PC-3 (cell line): ENCODE results near the gene FOXC2. TPM values are rescaled to one million over a fixed set of nuclear protein-coding genes. Genes with fewer than 3 reads are reported as not detected.

Experiments
- ATAC-seq: fragments of 200-7000 bp; cut with Tn5 transposase; 2 replicates; pipeline ENCODE4 v1.9.1; 2020; ENCODE audit warnings: mild to moderate bottlenecking, moderate library complexity
- BruUV-seq: library from RNA; stranded (reverse); fragments of 400-500 nt; replicated peaks from 2 replicates; lab custom pipeline; 2021; lab: Mats Ljungman, UMichigan
- CTCF ChIA-PET: fragments of 300-600 bp; sonication (Branson Sonifier 250); formaldehyde crosslinking; loops from one replicate; lab custom pipeline; 2022; ENCODE audit warnings: antibody characterized with exemption; lab: Charles Lee
- POLR2A ChIA-PET: fragments of 300-600 bp; sonication (Branson Sonifier 250); formaldehyde crosslinking; loops from one replicate; lab custom pipeline; 2022; ENCODE audit warnings: antibody characterized with exemption; ENCODE audit not compliant: unreplicated experiment; lab: Charles Lee
- DNase-seq: peaks from one replicate; pipeline ENCODE4 v3.0.0-alpha.2; 2015
- H2AFZ ChIP-seq: fragments of 300-600 bp; sonication (generic); 2 replicates; pipeline ENCODE4 v1.6.0; 2016; ENCODE audit warnings: antibody characterized with exemption, low read length
- H3F3A ChIP-seq: fragments of 300-600 bp; sonication (generic); one replicate; pipeline ENCODE4 v1.6.0; 2017; ENCODE audit warnings: antibody characterized with exemption, low read length, control low read depth, mild to moderate bottlenecking; ENCODE audit not compliant: unreplicated experiment
- H3K27ac ChIP-seq: fragments of 300-600 bp; sonication (generic); 2 replicates; pipeline ENCODE4 v1.5.1; 2016; ENCODE audit warnings: mild to moderate bottlenecking, low read length
- H3K27me3 ChIP-seq: fragments of 300-600 bp; sonication (generic); 2 replicates; pipeline ENCODE4 v1.6.1; 2016; ENCODE audit warnings: low read length, mixed read lengths
- H3K36me3 ChIP-seq: fragments of 300-600 bp; sonication (generic); 2 replicates; pipeline ENCODE4 v1.6.1; 2016; ENCODE audit warnings: low read depth, mixed run types, low read length, mixed read lengths
- H3K4me1 ChIP-seq: fragments of 300-600 bp; sonication (generic); 2 replicates; pipeline ENCODE4 v1.5.1; 2016; ENCODE audit warnings: low read length; ENCODE audit not compliant: insufficient read depth
- H3K4me2 ChIP-seq: fragments of 300-600 bp; sonication (generic); 2 replicates; pipeline ENCODE4 v1.6.0; 2016; ENCODE audit warnings: low read length
- H3K4me3 ChIP-seq: fragments of 300-600 bp; sonication (generic); 2 replicates; pipeline ENCODE4 v1.5.1; 2016; ENCODE audit warnings: mild to moderate bottlenecking, low read length, mixed read lengths
- H3K79me2 ChIP-seq: fragments of 300-600 bp; sonication (generic); 2 replicates; pipeline ENCODE4 v1.6.1; 2017; ENCODE audit warnings: low read length, mixed read lengths
- H3K9ac ChIP-seq: fragments of 300-600 bp; sonication (generic); 2 replicates; pipeline ENCODE4 v1.6.0; 2016; ENCODE audit warnings: mild to moderate bottlenecking, low read length
- H3K9me2 ChIP-seq: fragments of 300-600 bp; sonication (generic); replicated peaks from 2 replicates; pipeline ENCODE4 v1.6.1; 2016; ENCODE audit warnings: mixed run types, low read length, mixed read lengths
- H3K9me3 ChIP-seq: fragments of 300-600 bp; sonication (generic); 2 replicates; pipeline ENCODE4 v1.6.1; 2016; ENCODE audit warnings: low read length, mixed read lengths
- H4K20me1 ChIP-seq: fragments of 300-600 bp; sonication (generic); 2 replicates; pipeline ENCODE4 v1.6.1; 2016; ENCODE audit warnings: low read length, mixed read lengths
- CTCF ChIP-seq: fragments of 300-600 bp; sonication (generic); conservative IDR thresholded peaks from 2 replicates; pipeline ENCODE4 v1.5.1; 2017; ENCODE audit warnings: antibody characterized with exemption, low read depth, mild to moderate bottlenecking, low read length
- EZH2 ChIP-seq: fragments of 300-600 bp; sonication (generic); IDR thresholded peaks from one replicate; pipeline ENCODE4 v1.6.1; 2017; ENCODE audit warnings: antibody characterized with exemption, mild to moderate bottlenecking, low read length; ENCODE audit not compliant: unreplicated experiment
- EZH2phosphoT487 ChIP-seq: fragments of 300-600 bp; sonication (generic); IDR thresholded peaks from 2 replicates; pipeline ENCODE4 v1.6.1; 2018; ENCODE audit warnings: mild to moderate bottlenecking, antibody characterized with exemption, low read length, borderline replicate concordance
- intact Hi-C: fragments of 100-400 bp; cut with micrococcal nuclease; formaldehyde crosslinking; loops from 2 replicates; pipeline ENCODE4 v1.9.0; 2023
- total RNA-seq: library from RNA; depleted of rRNA; stranded (reverse); fragments of >200 nt; gene quantifications from 2 replicates; pipeline ENCODE4 v1.2.3, GENCODE V29; 2014

The FOXC2 gene
- total RNA-seq, 1 experiment from 2014 or later = not detected

- no TSS peak for BruUV-seq
Observed at GRCh38 chr16:86549076-86549892, 17.3 kb upstream of the FOXC2 start.

GRCh38 chr16:86549893-86550190 lies 16.8 kb upstream of the FOXC2 start:
- ChIA-PET CTCF (no interaction called here), POLR2A (no interaction called here)
- no peaks in the 10 kb centered on the region for H3K27me3 ChIP-seq
- no peak overlapping the region for H3K4me3 ChIP-seq
- H3K36me3 ChIP-seq = no peaks in the 10 kb centered on the region; the same call in 1 of the 2 replicates
- no peak overlapping the region for H2AFZ ChIP-seq
- no TSS peak for BruUV-seq
- H3K9me3 ChIP-seq = no peaks in the 10 kb centered on the region
- ATAC-seq (no peak), DNase-seq (no peak)
- TF ChIP-seq CTCF (no peak), EZH2phosphoT487 (no peak), EZH2 (no peak)
- no peaks in the 10 kb centered on the region for H3K4me1 ChIP-seq
- no peak overlapping the region for H3K4me2 ChIP-seq
- H4K20me1 ChIP-seq = no peaks in the 10 kb centered on the region
- no peaks in the 10 kb centered on the region for H3F3A ChIP-seq
- H3K9me2 ChIP-seq = no peaks in the 10 kb centered on the region
- H3K9ac ChIP-seq = no peak overlapping the region
- H3K27ac ChIP-seq = no peak overlapping the region
- intact Hi-C loops = no loop called here
- peaks cover 10% of the 10 kb centered on the region for H3K79me2 ChIP-seq

More at GRCh38 chr16:86549076-86549892, 17.3 kb upstream of the FOXC2 start:
- no peak for TF ChIP-seq CTCF
- no peak for TF ChIP-seq EZH2
- no peak for TF ChIP-seq EZH2phosphoT487
- ATAC-seq = no peak
- H3K4me3 ChIP-seq = no peak overlapping the region
- H3K27me3 ChIP-seq = no peaks in the 10 kb centered on the region
- no peaks in the 10 kb centered on the region for H3K9me2 ChIP-seq
- H3K9ac ChIP-seq = no peak overlapping the region
- H3F3A ChIP-seq = no peaks in the 10 kb centered on the region
- no peak overlapping the region for H3K27ac ChIP-seq
- ChIA-PET CTCF (no interaction called here), POLR2A (no interaction called here)
- peaks cover 4% of the 10 kb centered on the region for H3K79me2 ChIP-seq
- H4K20me1 ChIP-seq = no peaks in the 10 kb centered on the region
- no peaks in the 10 kb centered on the region; the same call in 1 of the 2 replicates for H3K36me3 ChIP-seq
- H3K4me2 ChIP-seq = no peak overlapping the region
- no peak overlapping the region for H2AFZ ChIP-seq
- no peak for DNase-seq
- no peaks in the 10 kb centered on the region for H3K9me3 ChIP-seq
- intact Hi-C loops = no loop called here
- H3K4me1 ChIP-seq = no peaks in the 10 kb centered on the region

- H3K4me3 ChIP-seq = no peak overlapping the region
- no peaks in the 10 kb centered on the region; the same call in 1 of the 2 replicates for H3K36me3 ChIP-seq
- ChIA-PET POLR2A (no interaction called here), CTCF (no interaction called here)
- H3F3A ChIP-seq = no peaks in the 10 kb centered on the region
- DNase-seq = no peak
- intact Hi-C loops = no loop called here
- TF ChIP-seq CTCF = no peak
- TF ChIP-seq EZH2phosphoT487 = no peak
- no peak for TF ChIP-seq EZH2
- H3K79me2 ChIP-seq = peaks cover 11% of the 10 kb centered on the region
- no peaks in the 10 kb centered on the region; the same call in 1 of the 2 replicates for H3K4me1 ChIP-seq
- no peak overlapping the region for H3K4me2 ChIP-seq
- no peak overlapping the region for H3K9ac ChIP-seq
- no TSS peak for BruUV-seq
- no peaks in the 10 kb centered on the region for H3K27me3 ChIP-seq
- no peaks in the 10 kb centered on the region for H3K9me3 ChIP-seq
- H3K9me2 ChIP-seq = no peaks in the 10 kb centered on the region
- ATAC-seq = no peak
- no peak overlapping the region for H2AFZ ChIP-seq
- no peaks in the 10 kb centered on the region for H4K20me1 ChIP-seq
- H3K27ac ChIP-seq = no peak overlapping the region
Observed at GRCh38 chr16:86550281-86550680, 16.3 kb upstream of the FOXC2 start.
